Calu3 (cell line): ENCODE data around the gene LMF1. TPM values are rescaled to one million over a fixed set of nuclear protein-coding genes. Genes with fewer than 3 reads are reported as not detected.

Experiments used
- BruUV-seq: library from RNA; stranded (reverse); fragments of 400-500 nt; replicated peaks from 2 replicates; lab custom pipeline; 2021; lab: Mats Ljungman, UMichigan
- CTCF ChIA-PET: fragments of 300-600 bp; sonication (Branson Sonifier 250); formaldehyde crosslinking; loops from one replicate; lab custom pipeline; 2022; ENCODE audit warnings: antibody characterized with exemption; lab: Charles Lee
- DNase-seq: peaks from one replicate; pipeline ENCODE4 v3.0.0; 2022
- H3K27ac Mint-ChIP-seq: one replicate; pipeline ENCODE4 v1.8.0; 2022; ENCODE audit warnings: mixed read lengths; ENCODE audit not compliant: unreplicated experiment
- H3K27me3 Mint-ChIP-seq: one replicate; pipeline ENCODE4 v1.8.0; 2022; ENCODE audit warnings: mixed read lengths; ENCODE audit not compliant: unreplicated experiment
- H3K36me3 Mint-ChIP-seq: one replicate; pipeline ENCODE4 v1.8.0; 2022; ENCODE audit warnings: mild to moderate bottlenecking, moderate library complexity, mixed read lengths; ENCODE audit not compliant: insufficient read depth, unreplicated experiment
- H3K4me1 Mint-ChIP-seq: one replicate; pipeline ENCODE4 v1.8.0; 2022; ENCODE audit warnings: mild to moderate bottlenecking, low read depth, mixed read lengths; ENCODE audit not compliant: unreplicated experiment
- H3K4me3 Mint-ChIP-seq: one replicate; pipeline ENCODE4 v1.8.0; 2022; ENCODE audit warnings: mild to moderate bottlenecking, low read depth, moderate library complexity, mixed read lengths; ENCODE audit not compliant: unreplicated experiment
- H3K9me3 Mint-ChIP-seq: one replicate; pipeline ENCODE4 v1.8.0; 2022; ENCODE audit warnings: low read depth, mixed read lengths; ENCODE audit not compliant: unreplicated experiment
- intact Hi-C: fragments of 100-400 bp; cut with micrococcal nuclease; formaldehyde crosslinking; loops from one replicate; pipeline ENCODE4 v1.10.0; 2022; ENCODE audit not compliant: unreplicated experiment
- total RNA-seq: library from RNA; stranded (reverse); gene quantifications from 2 replicates; pipeline ENCODE4 v1.2.3, GENCODE V29; 2022
- TF ChIP-seq, protein P1 (sequence below): fragments of 200-600 bp; IDR thresholded peaks from one replicate; pipeline ENCODE4 v1.8.0; 2022; ENCODE audit warnings: antibody characterized with exemption; ENCODE audit not compliant: unreplicated experiment

Gene LMF1
- total RNA-seq, 1 experiment from 2014 or later = 31.9 TPM

- CTCF ChIA-PET = interaction anchor here (0.5 kb wide), 1 partner anchor 154 kb away, joined by 3 read pairs; no protein-coding TSS in a partner anchor
Measured at GRCh38 chr16:867421-868385, 103.1 kb downstream of the LMF1 start.

GRCh38 chr16:866252-866896 lies 104.4 kb downstream of the LMF1 start:
- Mint-ChIP-seq H3K4me1 (no peaks in the 10 kb centered on the region), H3K27me3 (no peaks in the 10 kb centered on the region), H3K27ac (no peak overlapping the region), H3K9me3 (no peaks in the 10 kb centered on the region), H3K36me3 (no peaks in the 10 kb centered on the region), H3K4me3 (no peak overlapping the region)
- BruUV-seq = no TSS peak
- CTCF ChIA-PET = no interaction called here
- intact Hi-C loops = no loop called here
- no peak for DNase-seq
- TF ChIP-seq, protein P1, sequence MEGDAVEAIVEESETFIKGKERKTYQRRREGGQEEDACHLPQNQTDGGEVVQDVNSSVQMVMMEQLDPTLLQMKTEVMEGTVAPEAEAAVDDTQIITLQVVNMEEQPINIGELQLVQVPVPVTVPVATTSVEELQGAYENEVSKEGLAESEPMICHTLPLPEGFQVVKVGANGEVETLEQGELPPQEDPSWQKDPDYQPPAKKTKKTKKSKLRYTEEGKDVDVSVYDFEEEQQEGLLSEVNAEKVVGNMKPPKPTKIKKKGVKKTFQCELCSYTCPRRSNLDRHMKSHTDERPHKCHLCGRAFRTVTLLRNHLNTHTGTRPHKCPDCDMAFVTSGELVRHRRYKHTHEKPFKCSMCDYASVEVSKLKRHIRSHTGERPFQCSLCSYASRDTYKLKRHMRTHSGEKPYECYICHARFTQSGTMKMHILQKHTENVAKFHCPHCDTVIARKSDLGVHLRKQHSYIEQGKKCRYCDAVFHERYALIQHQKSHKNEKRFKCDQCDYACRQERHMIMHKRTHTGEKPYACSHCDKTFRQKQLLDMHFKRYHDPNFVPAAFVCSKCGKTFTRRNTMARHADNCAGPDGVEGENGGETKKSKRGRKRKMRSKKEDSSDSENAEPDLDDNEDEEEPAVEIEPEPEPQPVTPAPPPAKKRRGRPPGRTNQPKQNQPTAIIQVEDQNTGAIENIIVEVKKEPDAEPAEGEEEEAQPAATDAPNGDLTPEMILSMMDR = no peak

More at GRCh38 chr16:867421-868385, 103.1 kb downstream of the LMF1 start:
- no peaks in the 10 kb centered on the region for H3K36me3 Mint-ChIP-seq
- H3K4me3 Mint-ChIP-seq = no peak overlapping the region
- H3K9me3 Mint-ChIP-seq = no peaks in the 10 kb centered on the region
- H3K27ac Mint-ChIP-seq = no peak overlapping the region
- intact Hi-C loops = no loop called here
- H3K27me3 Mint-ChIP-seq = no peaks in the 10 kb centered on the region
- TF ChIP-seq, protein P1 = no peak
- no peak for DNase-seq
- no peaks in the 10 kb centered on the region for H3K4me1 Mint-ChIP-seq
- BruUV-seq = no TSS peak

DNA sequence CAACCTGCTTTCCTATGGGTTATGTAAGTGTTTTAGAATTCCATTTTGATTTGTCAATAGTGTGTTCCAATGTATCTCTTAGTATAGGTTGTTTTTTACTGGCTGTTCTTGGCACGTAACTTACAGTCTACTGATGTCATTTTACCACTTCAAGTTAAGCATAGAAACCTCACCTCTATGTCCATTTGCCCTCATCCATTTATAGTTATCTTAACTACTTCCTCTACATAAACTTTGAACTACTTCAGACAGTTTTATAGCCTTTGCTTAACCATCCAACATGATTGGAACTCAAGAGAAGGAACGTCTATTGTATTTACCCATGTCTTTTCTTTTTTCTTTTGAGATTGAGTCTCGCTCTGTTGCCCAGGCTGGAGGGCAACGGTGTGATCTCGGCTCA lies 105.8 kb downstream of the LMF1 start:
- no peak for DNase-seq
- H3K27me3 Mint-ChIP-seq = no peaks in the 10 kb centered on the region
- BruUV-seq = no TSS peak
- TF ChIP-seq, protein P1 = no peak
- no peaks in the 10 kb centered on the region for H3K36me3 Mint-ChIP-seq
- H3K9me3 Mint-ChIP-seq = no peaks in the 10 kb centered on the region
- H3K4me1 Mint-ChIP-seq = no peaks in the 10 kb centered on the region
- CTCF ChIA-PET = no interaction called here
- no peak overlapping the region for H3K4me3 Mint-ChIP-seq
- intact Hi-C loops = no loop called here
- H3K27ac Mint-ChIP-seq = no peak overlapping the region

GRCh38 chr16:861446-861845 lies 109.3 kb downstream of the LMF1 start:
- H3K4me3 Mint-ChIP-seq = no peak overlapping the region
- CTCF ChIA-PET = interaction anchor here (0.6 kb wide), 1 partner anchor 93 kb away, joined by 5 read pairs; no protein-coding TSS in a partner anchor

More at GRCh38 chr16:861446-861845, 109.3 kb downstream of the LMF1 start:
- no TSS peak for BruUV-seq
- TF ChIP-seq, protein P1 = no peak
- Mint-ChIP-seq H3K27me3 (no peaks in the 10 kb centered on the region), H3K4me1 (no peaks in the 10 kb centered on the region), H3K27ac (no peak overlapping the region), H3K9me3 (no peaks in the 10 kb centered on the region), H3K36me3 (peaks cover 17% of the 10 kb centered on the region)
- intact Hi-C loops = no loop called here
- DNase-seq = no peak
